GM19099 (cell line): ENCODE measurements around the gene PCNX1.

Experiments
- POLR2A ChIP-seq: IDR thresholded peaks from 3 replicates; pipeline ENCODE4 v1.6.1; 2011; ENCODE audit warnings: low read depth; ENCODE audit not compliant: insufficient read length; ENCODE audit errors: extremely low read depth

PCNX1 gene

GRCh38 chr14:70905301-70905700 is 2.0 kb upstream of the PCNX1 start:
- no peak for TF ChIP-seq POLR2A

GRCh38 chr14:70906793-70907175 is 475 bp upstream of the PCNX1 start:
- no peak for TF ChIP-seq POLR2A

GRCh38 chr14:70907996-70908934 is 1.0 kb downstream of the PCNX1 start:
- TF ChIP-seq POLR2A, result peak; percentile 8

GRCh38 chr14:70908935-70909641 is 1.8 kb downstream of the PCNX1 start:
- TF ChIP-seq POLR2A, result no peak

GRCh38 chr14:70909733-70910614 is 2.7 kb downstream of the PCNX1 start:
- TF ChIP-seq POLR2A, result no peak

GRCh38 chr14:70915415-70915814 is 8.2 kb downstream of the PCNX1 start:
- no peak for TF ChIP-seq POLR2A

GRCh38 chr14:70916300-70916699 is 9.0 kb downstream of the PCNX1 start:
- TF ChIP-seq POLR2A, result no peak

- no peak for TF ChIP-seq POLR2A
Observed at GRCh38 chr14:70916799-70917198, 9.5 kb downstream of the PCNX1 start.

- no peak for TF ChIP-seq POLR2A
Observed at GRCh38 chr14:70917633-70918032, 10.4 kb downstream of the PCNX1 start.

- TF ChIP-seq POLR2A, result no peak
Observed at GRCh38 chr14:70919774-70920173, 12.5 kb downstream of the PCNX1 start.

- TF ChIP-seq POLR2A, result no peak
Observed at GRCh38 chr14:70920608-70921007, 13.3 kb downstream of the PCNX1 start.

GRCh38 chr14:70921669-70922068 is 14.4 kb downstream of the PCNX1 start:
- no peak for TF ChIP-seq POLR2A

GRCh38 chr14:70924521-70924920 is 17.3 kb downstream of the PCNX1 start:
- TF ChIP-seq POLR2A, result no peak

GRCh38 chr14:70926235-70926830 is 19.1 kb downstream of the PCNX1 start:
- no peak for TF ChIP-seq POLR2A

- TF ChIP-seq POLR2A, result no peak
Observed at GRCh38 chr14:70931008-70931407, 23.7 kb downstream of the PCNX1 start.
